ENCODE data around the gene CREB1. TPM values are rescaled to one million over a fixed set of nuclear protein-coding genes. Genes with fewer than 3 reads are reported as not detected.
A peak's percentile ranks its signal among the peaks of the same experiment; 100 is the strongest.
"Not testable (repeated sequence)": the region's sequence is repeated elsewhere in the genome, so short reads cannot be mapped to it uniquely, and the experiment has no call there.

The CREB1 gene
- total RNA-seq, 1 experiment from 2014 or later: 43.5 TPM

- POLR2A ChIA-PET (ENCODE audit: unreplicated experiment): interaction anchor here (0.6 to 0.7 kb wide), 2 partner anchors 11 to 26 kb away, joined by 3 to 7 read pairs; no protein-coding TSS in a partner anchor
These were observed 105.9 kb downstream of the CREB1 start for GRCh38 chr2:207635468-207636200.

DNA sequence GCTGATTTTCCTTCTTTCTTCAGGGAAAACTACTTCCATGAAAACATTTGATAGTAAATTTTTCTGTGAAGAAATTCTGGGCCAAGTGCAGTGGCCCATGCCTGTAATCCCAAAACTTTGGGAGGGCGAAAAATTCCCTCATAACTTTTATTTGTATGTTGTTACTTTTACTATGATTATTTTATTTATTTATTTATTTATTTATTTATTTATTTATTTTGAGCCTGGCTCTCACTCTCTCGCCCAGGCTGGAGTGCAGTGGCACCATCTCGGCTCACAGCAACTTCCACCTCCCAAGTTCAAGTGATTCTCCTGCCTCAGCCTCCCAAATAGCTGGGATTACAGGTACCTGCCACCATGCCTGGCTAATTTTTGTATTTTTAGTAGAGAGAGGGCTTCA is 109.5 kb downstream of the CREB1 start:
- DNase-seq; H3K4me2 ChIP-seq (ENCODE audit: low read length); CTCF ChIA-PET; BruUV-seq (replicated peaks); H3F3A ChIP-seq (ENCODE audit: low read length, unreplicated experiment); H3K36me3 ChIP-seq (ENCODE audit: low read depth, low read length); POLR2A ChIA-PET (ENCODE audit: unreplicated experiment); H3K79me2 ChIP-seq (ENCODE audit: low read length); H3K27me3 ChIP-seq (ENCODE audit: low read length); ATAC-seq; H3K9me3 ChIP-seq (ENCODE audit: low read length); H3K9ac ChIP-seq (ENCODE audit: low read length); intact Hi-C loops (cut with micrococcal nuclease); H2AFZ ChIP-seq (ENCODE audit: low read length); H3K4me1 ChIP-seq (ENCODE audit: insufficient read depth, low read length); H3K27ac ChIP-seq (ENCODE audit: low read length); H3K4me3 ChIP-seq (ENCODE audit: low read length); H3K9me2 ChIP-seq (replicated peaks; ENCODE audit: low read length); H4K20me1 ChIP-seq (ENCODE audit: low read length): not testable (repeated sequence)

More at GRCh38 chr2:207635468-207636200, 105.9 kb downstream of the CREB1 start:
- no peaks in the 10 kb centered on the region for H3K27me3 ChIP-seq (ENCODE audit: low read length)
- no peaks in the 10 kb centered on the region for H4K20me1 ChIP-seq (ENCODE audit: low read length)
- no peaks in the 10 kb centered on the region for H3K9me3 ChIP-seq (ENCODE audit: low read length)
- DNase-seq: peak; percentile 52
- no peak overlapping the region for H3K4me3 ChIP-seq (ENCODE audit: low read length)
- no peak overlapping the region for H3K27ac ChIP-seq (ENCODE audit: low read length)
- no peak overlapping the region for H3K9ac ChIP-seq (ENCODE audit: low read length)
- no peak overlapping the region for H3K4me2 ChIP-seq (ENCODE audit: low read length)
- no TSS peak for BruUV-seq (replicated peaks)
- no peak for TF ChIP-seq CTCF (conservative IDR thresholded peaks at IDR 0.05; ENCODE audit: low read depth, low read length)
- no peak for TF ChIP-seq EZH2 (IDR thresholded peaks at IDR 0.05; ENCODE audit: low read length, unreplicated experiment)
- TF ChIP-seq EZH2phosphoT487 (IDR thresholded peaks at IDR 0.05; ENCODE audit: borderline replicate concordance, low read length): no peak
- no peaks in the 10 kb centered on the region for H3K79me2 ChIP-seq (ENCODE audit: low read length)
- H3F3A ChIP-seq (ENCODE audit: low read length, unreplicated experiment): peaks cover 14% of the 10 kb centered on the region
- no peak for ATAC-seq
- no peak overlapping the region for H2AFZ ChIP-seq (ENCODE audit: low read length)
- H3K9me2 ChIP-seq (replicated peaks; ENCODE audit: low read length): no peaks in the 10 kb centered on the region
- intact Hi-C loops (cut with micrococcal nuclease): no loop called here
- H3K4me1 ChIP-seq (ENCODE audit: insufficient read depth, low read length): peaks cover 34% of the 10 kb centered on the region
- CTCF ChIA-PET: no interaction called here
- no peaks in the 10 kb centered on the region for H3K36me3 ChIP-seq (ENCODE audit: low read depth, low read length)

- 0 out of 2 replicates have a peak, but pooled peaks cover 5% of the 10 kb centered on the region for H3K4me1 ChIP-seq (ENCODE audit: insufficient read depth, low read length)
- H3K4me2 ChIP-seq (ENCODE audit: low read length): no peak overlapping the region
- no peaks in the 10 kb centered on the region for H3K79me2 ChIP-seq (ENCODE audit: low read length)
- no peaks in the 10 kb centered on the region for H4K20me1 ChIP-seq (ENCODE audit: low read length)
- H3K27me3 ChIP-seq (ENCODE audit: low read length): no peaks in the 10 kb centered on the region
- ATAC-seq (no peak), DNase-seq (peak; percentile 10)
- H3K27ac ChIP-seq (ENCODE audit: low read length): no peak overlapping the region
- H3K9ac ChIP-seq (ENCODE audit: low read length): no peak overlapping the region
- H3K9me2 ChIP-seq (replicated peaks; ENCODE audit: low read length): no peaks in the 10 kb centered on the region
- no peaks in the 10 kb centered on the region for H3K9me3 ChIP-seq (ENCODE audit: low read length)
- intact Hi-C loops (cut with micrococcal nuclease): no loop called here
- H3K4me3 ChIP-seq (ENCODE audit: low read length): no peak overlapping the region
- ChIA-PET CTCF (no interaction called here), POLR2A (ENCODE audit: unreplicated experiment) (no interaction called here)
- no TSS peak for BruUV-seq (replicated peaks)
- no peaks in the 10 kb centered on the region for H3K36me3 ChIP-seq (ENCODE audit: low read depth, low read length)
- H2AFZ ChIP-seq (ENCODE audit: low read length): no peak overlapping the region
- TF ChIP-seq CTCF (conservative IDR thresholded peaks at IDR 0.05; ENCODE audit: low read depth, low read length): no peak
- no peaks in the 10 kb centered on the region for H3F3A ChIP-seq (ENCODE audit: low read length, unreplicated experiment)
These were observed 110.4 kb downstream of the CREB1 start for GRCh38 chr2:207640160-207640559.

All from PC-3 (cell line).